DMS79 treated with DMSO at 0.1 percent for 48 hours (cell line): Measurements from ENCODE around the gene MOXD1.
A peak's percentile ranks its signal among the peaks of the same experiment; 100 is the strongest.

Experiments
- DNase-seq: peaks from one replicate; lab custom pipeline; 2025; lab: John Stamatoyannopoulos, UW

The MOXD1 gene

GRCh38 chr6:132399376-132400074, 1.8 kb downstream of the MOXD1 start:
- no peak for DNase-seq

GRCh38 chr6:132395015-132395597, 6.2 kb downstream of the MOXD1 start:
- no peak for DNase-seq

- no peak for DNase-seq
Measured at GRCh38 chr6:132392792-132393191, 8.5 kb downstream of the MOXD1 start.

- no peak for DNase-seq
Measured at GRCh38 chr6:132392270-132392646, 9.0 kb downstream of the MOXD1 start.

GRCh38 chr6:132391391-132392269, 9.6 kb downstream of the MOXD1 start:
- peak; percentile 6 for DNase-seq

GRCh38 chr6:132390451-132390850, 10.8 kb downstream of the MOXD1 start:
- no peak for DNase-seq

- DNase-seq, result no peak
Measured at GRCh38 chr6:132390017-132390416, 11.3 kb downstream of the MOXD1 start.

- no peak for DNase-seq
Measured at GRCh38 chr6:132388291-132388690, 13.0 kb downstream of the MOXD1 start.

GRCh38 chr6:132382630-132383175, 18.6 kb downstream of the MOXD1 start:
- no peak for DNase-seq

GRCh38 chr6:132381381-132381780, 19.9 kb downstream of the MOXD1 start:
- DNase-seq, result no peak

- no peak for DNase-seq
Measured at GRCh38 chr6:132380358-132381029, 20.8 kb downstream of the MOXD1 start.

GRCh38 chr6:132369526-132369925, 31.7 kb downstream of the MOXD1 start:
- no peak for DNase-seq

GRCh38 chr6:132368916-132369481, 32.3 kb downstream of the MOXD1 start:
- no peak for DNase-seq

- DNase-seq, result no peak
Measured at GRCh38 chr6:132365281-132365907, 35.9 kb downstream of the MOXD1 start.

GRCh38 chr6:132364306-132365074, 36.8 kb downstream of the MOXD1 start:
- no peak for DNase-seq

- no peak for DNase-seq
Measured at GRCh38 chr6:132362442-132363185, 38.7 kb downstream of the MOXD1 start.

GRCh38 chr6:132361101-132361500, 40.2 kb downstream of the MOXD1 start:
- no peak for DNase-seq

- no peak for DNase-seq
Measured at GRCh38 chr6:132359886-132360285, 41.4 kb downstream of the MOXD1 start.

- no peak for DNase-seq
Measured at GRCh38 chr6:132357120-132357519, 44.2 kb downstream of the MOXD1 start.
